ENCODE data around the gene TPSB2. TPM values are rescaled to one million over a fixed set of nuclear protein-coding genes. Genes with fewer than 3 reads are reported as not detected.

Gene TPSB2
- total RNA-seq, 4 donors from 2014 or later, result 32.8 to 163 (median 51.4) TPM

DNA sequence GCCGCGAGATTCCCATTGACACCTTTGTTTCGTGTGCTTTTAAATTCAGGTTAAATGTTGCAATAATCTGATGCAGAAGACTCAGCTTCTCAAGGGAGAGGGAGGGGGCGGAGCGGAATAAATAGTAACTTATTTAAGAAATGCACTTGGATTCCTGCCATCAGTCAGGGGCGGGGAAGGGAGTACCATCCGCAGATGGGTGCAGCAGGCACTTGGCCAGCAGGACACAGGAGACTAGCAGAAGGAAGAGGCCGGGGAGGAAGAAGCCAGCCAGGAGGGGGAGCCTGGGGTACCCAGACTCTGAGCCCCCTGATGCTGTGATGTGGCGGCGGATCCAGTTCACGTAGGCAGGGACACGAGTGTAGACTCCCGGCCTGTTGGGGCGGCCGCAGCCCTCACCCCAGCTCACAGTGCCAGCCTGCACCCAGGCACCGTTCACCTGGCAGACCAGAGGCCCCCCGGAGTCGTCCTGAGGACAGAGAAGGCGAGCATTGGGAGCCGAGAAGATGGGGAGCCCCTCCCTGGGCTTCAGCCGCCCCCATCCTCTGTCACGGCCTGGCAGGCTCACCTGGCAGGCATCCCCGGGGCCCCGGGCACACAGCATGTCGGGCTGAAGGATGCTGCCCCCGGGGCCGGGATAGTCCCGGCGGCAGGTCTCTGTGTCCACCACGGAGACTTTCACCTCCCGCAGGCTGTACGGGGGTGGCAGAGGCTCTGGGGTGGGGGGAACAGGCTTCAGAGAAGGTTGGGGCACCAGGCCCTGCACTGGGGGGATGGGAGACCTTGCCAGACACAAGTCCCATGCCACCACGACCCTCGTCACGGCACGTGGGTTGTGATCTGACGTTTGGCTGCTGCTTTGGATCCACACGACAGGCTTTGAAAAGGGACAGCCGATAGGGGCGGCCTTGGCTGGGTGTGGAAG is 8.1 kb downstream of the TPSB2 start:
- TF ChIP-seq, protein P1, sequence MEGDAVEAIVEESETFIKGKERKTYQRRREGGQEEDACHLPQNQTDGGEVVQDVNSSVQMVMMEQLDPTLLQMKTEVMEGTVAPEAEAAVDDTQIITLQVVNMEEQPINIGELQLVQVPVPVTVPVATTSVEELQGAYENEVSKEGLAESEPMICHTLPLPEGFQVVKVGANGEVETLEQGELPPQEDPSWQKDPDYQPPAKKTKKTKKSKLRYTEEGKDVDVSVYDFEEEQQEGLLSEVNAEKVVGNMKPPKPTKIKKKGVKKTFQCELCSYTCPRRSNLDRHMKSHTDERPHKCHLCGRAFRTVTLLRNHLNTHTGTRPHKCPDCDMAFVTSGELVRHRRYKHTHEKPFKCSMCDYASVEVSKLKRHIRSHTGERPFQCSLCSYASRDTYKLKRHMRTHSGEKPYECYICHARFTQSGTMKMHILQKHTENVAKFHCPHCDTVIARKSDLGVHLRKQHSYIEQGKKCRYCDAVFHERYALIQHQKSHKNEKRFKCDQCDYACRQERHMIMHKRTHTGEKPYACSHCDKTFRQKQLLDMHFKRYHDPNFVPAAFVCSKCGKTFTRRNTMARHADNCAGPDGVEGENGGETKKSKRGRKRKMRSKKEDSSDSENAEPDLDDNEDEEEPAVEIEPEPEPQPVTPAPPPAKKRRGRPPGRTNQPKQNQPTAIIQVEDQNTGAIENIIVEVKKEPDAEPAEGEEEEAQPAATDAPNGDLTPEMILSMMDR (IDR thresholded peaks at IDR 0.05; ENCODE audit: low read depth), result no peak

DNA sequence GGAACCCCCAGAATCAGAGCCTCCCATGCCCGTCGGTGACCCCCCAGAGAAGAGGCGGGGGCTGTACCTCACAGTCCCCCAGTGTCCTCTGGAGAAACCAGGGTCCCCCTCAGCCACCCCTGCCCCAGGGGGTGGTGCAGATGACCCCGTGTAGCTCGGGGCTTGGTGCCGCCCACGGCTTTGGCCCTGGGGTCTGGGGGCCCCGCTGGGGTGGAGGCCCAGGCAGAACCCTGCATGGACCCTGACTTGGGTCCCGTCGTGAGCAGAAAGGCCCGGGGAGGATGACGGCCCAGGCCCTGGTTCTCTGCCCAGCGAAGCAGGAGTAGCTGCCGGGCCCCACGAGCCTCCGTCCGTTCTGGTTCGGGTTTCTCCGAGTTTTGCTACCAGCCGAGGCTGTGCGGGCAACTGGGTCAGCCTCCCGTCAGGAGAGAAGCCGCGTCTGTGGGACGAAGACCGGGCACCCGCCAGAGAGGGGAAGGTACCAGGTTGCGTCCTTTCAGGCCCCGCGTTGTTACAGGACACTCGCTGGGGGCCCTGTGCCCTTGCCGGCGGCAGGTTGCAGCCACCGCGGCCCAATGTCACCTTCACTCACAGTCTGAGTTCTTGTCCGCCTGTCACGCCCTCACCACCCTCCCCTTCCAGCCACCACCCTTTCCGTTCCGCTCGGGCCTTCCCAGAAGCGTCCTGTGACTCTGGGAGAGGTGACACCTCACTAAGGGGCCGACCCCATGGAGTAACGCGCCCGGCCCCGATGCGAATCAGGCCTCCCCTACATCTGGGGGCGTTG is 8.9 kb downstream of the TPSB2 start:
- TF ChIP-seq, protein P1 (IDR thresholded peaks at IDR 0.05; ENCODE audit: low read depth), result no peak

DNA sequence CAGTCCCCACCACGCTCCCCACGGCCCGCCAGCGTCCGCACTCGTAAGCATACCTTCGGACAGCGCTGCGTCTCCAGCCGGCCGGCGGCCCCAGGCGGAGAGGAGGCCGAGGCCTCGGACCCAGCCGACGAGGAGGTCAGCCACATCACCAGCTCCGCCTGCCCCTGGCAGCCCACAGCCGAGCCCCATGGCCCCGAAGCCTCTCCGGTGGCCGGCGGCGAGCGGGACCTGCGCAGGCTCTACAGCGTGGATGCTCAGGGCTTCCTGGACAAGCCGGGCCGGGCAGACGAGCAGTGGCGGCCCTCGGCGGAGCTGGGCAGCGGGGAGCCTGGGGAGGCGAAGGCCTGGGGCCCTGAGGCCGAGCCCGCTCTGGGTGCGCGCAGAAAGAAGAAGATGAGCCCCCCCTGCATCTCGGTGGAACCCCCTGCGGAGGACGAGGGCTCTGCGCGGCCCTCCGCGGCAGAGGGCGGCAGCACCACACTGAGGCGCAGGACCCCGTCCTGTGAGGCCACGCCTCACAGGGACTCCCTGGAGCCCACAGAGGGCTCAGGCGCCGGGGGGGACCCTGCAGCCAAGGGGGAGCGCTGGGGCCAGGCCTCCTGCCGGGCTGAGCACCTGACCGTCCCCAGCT is 9.8 kb downstream of the TPSB2 start:
- TF ChIP-seq, protein P1 (IDR thresholded peaks at IDR 0.05; ENCODE audit: low read depth), result no peak

DNA sequence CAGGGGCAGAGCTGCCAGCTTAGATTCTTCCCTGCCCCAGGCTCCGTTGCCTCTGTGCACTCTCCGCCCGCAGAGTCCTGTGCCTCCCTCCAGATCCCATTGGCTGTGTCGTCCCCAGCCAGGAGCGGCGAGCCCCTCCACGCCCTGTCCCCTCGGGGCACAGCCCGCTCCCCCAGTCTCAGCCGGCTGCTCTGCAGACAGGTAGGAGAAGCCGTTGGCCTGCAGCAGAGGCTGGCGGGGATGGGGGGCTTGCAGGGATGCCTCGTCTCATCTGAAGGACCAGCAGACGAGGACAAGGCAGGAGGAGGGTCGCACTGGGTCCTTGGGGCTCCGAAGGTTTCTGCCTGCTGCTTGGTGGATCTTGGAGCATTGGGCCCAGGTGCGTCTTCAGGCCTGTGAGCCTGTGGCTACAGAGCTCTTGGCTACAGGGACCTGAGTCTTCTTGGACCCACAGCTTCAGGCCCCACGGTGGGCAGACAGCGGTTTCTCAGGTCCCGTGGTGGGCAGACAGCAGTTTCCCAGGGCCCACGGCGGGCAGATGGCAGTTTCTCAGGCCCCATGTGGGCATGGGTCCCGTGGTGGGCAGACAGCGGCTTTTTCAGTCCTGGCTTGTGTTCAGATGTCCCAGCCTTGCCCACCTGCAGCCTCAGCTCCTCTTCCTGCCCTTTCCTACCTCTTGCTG is 10.9 kb downstream of the TPSB2 start:
- TF ChIP-seq, protein P1 (IDR thresholded peaks at IDR 0.05; ENCODE audit: low read depth), result no peak

DNA sequence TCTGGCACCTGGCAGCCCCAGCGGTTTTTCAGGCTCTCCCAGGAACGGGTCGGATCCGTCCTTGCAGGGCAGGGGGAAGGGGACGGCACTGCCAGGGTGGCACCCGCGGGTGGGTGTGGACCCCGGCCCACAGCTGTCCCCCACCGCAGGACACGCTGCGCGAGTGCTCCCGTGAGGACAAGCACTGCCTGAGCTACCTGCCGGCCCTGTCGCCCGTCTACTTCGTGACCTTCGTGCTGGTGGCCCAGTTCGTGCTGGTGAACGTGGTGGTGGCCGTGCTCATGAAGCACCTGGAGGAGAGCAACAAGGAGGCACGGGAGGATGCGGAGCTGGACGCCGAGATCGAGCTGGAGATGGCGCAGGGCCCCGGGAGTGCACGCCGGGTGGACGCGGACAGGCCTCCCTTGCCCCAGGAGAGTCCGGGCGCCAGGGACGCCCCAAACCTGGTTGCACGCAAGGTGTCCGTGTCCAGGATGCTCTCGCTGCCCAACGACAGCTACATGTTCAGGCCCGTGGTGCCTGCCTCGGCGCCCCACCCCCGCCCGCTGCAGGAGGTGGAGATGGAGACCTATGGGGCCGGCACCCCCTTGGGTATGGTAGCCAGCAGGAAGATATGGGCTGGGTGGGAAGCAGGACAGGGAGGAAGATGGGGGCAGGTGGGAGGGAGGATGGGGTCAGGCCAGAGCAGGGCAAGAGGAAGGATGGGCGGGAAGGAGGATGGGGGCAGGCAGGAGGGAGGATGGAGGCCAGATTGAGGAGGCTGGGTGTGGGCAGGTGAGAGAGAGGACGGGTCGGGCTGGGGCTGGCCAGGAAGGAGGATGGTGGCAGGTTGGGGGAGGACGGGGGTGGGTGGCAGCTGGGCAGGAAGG is 11.7 kb downstream of the TPSB2 start:
- TF ChIP-seq, protein P1 (IDR thresholded peaks at IDR 0.05; ENCODE audit: low read depth), result no peak

DNA sequence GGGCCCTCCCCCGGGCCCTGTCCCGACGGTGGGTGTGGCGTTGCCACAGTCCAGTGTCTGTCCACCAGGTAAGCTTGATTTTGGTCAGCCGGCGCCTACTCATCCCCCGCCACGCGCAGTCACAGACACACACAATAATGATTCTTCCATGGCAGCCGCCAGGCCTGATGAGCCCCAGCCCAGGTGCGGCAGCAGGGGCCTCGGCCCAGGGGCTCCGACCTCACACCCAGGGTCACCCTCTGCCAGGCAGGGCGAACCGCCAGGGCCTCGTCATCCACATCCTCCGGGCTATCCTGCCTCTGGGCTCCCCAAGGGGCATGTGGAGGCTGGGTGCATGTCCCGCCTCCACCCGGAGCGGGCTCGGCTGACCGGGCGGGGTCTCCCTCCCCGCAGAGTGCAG is 12.5 kb downstream of the TPSB2 start:
- TF ChIP-seq, protein P1 (IDR thresholded peaks at IDR 0.05; ENCODE audit: low read depth), result no peak
